NCI-H2196 treated with DMSO at 0.1 percent for 48 hours (cell line): Measurements from ENCODE around the gene ECT2L.

Experiments
- DNase-seq: peaks from one replicate; lab custom pipeline; 2025; ENCODE audit not compliant: unreplicated experiment; lab: John Stamatoyannopoulos, UW

The ECT2L gene

GRCh38 chr6:138856654-138857053, 60.8 kb downstream of the ECT2L start:
- DNase-seq, result no peak

DNA sequence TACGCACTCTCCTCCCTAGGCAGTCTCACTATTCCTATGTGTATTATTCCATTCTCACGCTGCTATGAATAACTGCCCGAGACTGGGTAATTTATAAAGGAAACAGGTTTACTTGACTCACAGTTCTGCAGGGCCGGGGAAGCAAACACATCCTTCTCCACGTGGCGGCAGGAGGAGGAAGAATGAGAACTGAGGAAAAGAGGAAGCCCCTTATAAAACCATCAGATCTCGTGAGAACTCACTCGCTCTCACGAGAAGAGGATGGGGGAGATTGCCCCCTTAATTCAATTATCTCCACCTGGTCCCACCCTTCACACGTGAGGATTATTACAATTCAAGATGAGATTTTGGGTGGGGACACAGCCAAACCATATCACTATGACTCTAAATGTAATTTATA, 61.9 kb downstream of the ECT2L start:
- no peak for DNase-seq

DNA sequence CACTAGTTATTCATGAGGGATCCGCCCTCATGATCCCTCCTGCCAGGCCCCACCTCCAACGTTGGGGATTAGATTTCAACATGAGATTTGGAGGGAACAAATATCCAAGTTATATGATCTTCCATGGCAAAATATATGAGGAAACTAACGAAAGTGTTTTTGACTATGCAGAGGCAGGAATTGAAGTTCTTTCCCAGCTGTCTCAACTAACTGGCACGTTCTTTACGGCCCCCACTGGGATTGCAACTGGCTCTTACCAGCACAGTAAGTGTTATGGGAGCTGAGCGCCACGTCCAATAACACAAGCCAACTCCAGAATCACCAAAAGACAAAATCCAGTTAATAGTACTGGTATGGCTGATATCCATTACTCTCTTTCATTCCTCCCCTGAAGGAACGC, 66.6 kb downstream of the ECT2L start:
- no peak for DNase-seq

- DNase-seq, result no peak
Observed at GRCh38 chr6:138863321-138863720, 67.4 kb downstream of the ECT2L start.

DNA sequence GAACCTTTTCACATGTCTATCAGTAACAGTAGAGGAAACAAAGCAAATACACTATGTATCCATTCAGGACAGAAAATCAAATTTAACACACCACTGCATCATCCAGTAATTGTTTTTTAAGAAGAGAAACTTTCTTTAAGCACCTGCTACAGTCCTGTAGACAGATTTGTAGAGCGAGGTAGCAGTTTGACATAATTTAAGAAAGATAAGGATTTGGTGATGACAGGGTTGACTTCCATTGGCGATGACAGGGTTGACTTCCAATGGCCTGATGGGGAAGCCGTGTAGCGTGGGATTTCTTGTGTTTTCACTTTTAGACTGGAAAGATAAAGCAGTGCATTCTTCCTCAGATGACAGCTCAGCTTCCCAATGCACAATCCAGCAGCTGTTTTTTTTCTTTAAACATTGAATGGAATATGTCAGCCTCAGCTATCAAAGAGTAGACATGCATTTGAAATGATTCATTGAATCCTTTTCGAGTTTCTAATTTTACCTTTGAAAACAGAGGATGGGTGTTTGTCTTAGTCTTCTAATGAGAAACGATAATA, 68.5 kb downstream of the ECT2L start:
- no peak for DNase-seq

DNA sequence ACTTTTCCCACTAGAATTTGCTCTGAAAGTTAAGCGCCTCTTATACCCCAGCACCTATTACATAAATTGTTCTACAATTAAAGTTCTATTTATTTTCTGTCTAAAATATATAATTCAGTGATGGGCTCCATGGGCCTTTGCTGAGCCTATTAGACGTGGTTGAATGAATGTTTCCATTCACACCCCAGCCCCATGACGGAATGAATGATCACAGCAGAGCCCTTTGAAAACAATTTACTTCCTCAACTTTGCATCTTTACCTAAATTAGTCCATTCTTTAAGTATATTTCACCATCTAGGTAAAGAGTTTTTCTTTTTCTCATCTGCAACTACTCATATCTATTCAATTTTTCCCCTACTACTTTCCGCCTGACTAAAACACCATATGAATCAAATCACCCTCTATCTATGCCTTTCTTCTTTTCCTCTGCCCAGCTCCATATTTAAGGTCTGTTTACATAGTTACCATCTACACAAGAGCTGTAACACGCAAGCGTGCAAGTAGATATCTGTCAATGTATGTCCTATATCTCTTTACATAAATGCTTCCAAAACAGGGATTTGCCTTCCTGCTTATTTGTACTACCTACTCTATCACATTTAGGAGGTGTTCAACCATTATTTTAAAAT, 69.7 kb downstream of the ECT2L start:
- DNase-seq, result no peak

DNA sequence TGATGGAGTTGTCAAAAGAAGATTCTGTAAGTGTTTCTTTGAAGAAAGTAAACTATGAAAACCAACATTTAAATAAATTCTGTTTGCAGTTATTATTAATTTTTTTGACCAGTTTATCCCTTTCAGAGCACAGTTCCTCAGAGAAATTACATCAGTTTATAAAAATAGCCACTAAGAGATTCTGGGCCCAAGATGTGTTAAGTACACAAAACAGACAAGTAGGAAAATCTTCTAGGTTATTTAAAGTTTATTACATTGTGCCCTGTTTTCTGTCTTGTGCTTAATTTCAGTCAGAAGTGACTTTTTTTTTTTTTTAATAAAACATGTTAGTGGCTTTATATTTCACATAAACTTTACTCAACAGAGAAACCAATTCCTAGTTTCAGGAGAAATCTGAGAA, 72.3 kb downstream of the ECT2L start:
- no peak for DNase-seq

DNA sequence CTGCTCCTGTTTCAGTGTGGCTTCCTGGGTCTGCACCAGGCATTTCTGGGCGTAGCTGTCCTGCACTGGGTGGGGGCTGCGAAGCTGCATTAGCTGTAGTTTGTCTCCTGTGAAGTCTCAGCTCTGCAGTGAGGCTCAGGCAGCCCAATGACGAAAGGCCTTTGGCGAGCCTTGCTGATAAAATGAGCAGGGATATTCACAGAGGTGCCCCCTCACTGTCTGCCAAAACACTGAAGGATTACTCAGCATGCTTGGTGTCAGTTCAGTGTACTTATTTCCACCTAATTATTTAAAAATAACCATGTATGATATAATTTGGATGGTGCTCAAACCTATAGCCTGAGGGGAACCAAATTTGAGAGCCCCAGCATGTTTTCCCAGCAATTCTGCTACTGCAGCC, 73.5 kb downstream of the ECT2L start:
- no peak for DNase-seq

- no peak for DNase-seq
Observed at GRCh38 chr6:138873191-138873590, 77.3 kb downstream of the ECT2L start.

DNA sequence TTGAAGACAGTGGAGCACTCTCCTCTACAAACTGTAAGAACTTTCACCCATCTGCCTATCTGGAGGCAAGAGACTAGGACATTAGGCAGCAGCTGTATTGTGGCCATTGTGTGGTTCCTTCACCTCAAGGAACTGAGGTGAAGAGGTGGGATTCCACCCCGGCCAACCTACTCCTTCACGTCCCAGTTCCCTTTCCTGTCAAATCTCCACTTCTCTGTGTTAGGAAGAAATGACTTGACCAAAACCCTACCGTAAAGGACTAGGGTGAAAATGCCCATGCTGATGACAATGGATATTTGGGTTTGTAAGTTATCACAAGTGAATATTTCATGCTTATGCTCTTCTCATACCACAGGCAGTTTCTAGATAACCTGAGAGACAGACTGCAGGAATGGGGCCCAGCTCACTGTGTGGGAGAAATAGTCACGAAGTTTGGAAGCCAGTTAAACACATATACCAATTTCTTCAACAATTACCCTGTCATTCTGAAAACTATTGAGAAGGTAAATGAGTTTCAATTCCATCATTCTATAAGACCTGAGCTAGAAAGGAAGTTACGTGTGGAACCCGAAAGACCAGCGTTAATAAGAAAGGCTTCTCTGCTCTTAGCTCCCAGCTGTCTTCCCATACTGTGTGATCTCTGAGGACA, 86.6 kb downstream of the ECT2L start:
- DNase-seq, result no peak

GRCh38 chr6:138885156-138885819, 89.4 kb downstream of the ECT2L start:
- no peak for DNase-seq

GRCh38 chr6:138891255-138891986, 95.5 kb downstream of the ECT2L start:
- no peak for DNase-seq

DNA sequence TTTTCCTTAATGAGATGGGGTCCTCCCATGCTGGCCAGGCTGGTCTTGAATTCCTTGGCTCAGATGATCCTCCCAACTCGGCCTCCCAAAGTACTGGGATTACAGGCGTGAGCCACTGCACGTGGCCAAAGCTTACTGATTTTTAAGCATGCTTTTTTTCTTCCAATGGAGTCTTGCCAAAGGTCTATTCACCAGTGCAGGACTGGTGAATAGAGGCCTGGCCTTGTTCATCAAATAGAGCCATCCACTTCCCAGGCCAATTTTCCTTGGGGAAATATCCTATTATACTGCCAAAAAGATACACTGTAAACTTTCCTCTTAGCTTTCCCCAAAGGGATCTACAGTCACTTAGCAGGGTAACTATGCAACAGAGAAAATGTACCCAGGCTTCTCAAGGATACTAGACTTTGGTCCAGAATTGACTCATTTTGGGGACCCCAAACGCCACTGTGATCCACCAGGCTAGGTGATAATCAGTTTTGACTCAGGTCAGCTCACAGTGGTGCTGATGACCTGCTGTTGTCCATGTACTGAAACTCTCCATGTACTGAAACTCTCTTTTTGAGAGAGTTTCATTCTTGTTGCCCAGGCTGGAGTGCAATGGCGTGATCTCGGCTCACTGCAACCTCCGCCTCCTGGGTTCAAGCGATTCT, 100.3 kb downstream of the ECT2L start:
- no peak for DNase-seq

DNA sequence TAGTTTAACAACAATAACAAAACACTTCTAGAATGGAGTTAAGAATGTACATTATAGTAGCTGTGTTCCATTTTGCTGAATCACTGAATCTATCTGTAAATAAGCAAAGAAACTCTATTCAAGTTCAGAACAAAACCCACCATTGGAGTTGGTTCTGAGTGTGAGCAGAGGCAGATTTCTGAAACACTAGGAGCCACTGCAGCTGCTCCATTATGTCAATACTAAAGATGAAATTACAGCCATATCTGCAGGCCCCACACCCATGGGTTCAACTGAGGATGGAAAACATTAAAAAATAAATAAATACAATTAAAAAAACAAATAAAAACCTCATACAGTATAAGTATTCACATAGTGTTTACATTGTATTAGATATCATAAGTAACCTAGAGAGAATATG, 101.1 kb downstream of the ECT2L start:
- no peak for DNase-seq

- DNase-seq, result no peak
Observed at GRCh38 chr6:138907167-138907566, 111.3 kb downstream of the ECT2L start.

GRCh38 chr6:138909511-138909910, 113.6 kb downstream of the ECT2L start:
- no peak for DNase-seq

GRCh38 chr6:138909975-138910374, 114.1 kb downstream of the ECT2L start:
- no peak for DNase-seq

GRCh38 chr6:138912308-138912707, 116.4 kb downstream of the ECT2L start:
- DNase-seq, result no peak

DNA sequence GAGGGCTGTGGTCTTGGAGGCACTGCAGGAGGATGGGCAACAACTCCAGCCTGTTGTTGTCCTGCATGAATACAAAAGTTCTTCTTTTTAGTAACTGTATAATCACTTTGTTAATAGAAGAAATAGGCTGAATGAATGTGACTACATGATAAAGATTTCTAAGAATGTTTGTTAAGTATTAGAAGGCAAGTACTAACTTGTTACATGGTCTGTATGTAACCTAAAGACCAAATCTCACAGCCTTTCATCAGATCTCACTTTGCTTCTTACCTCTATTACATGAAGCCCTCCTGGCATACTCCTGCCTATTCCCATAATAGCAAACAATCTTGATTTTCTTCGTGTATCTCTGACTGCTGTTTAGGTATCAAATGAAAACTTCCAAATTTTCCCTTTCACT, 118.8 kb downstream of the ECT2L start:
- DNase-seq, result no peak

DNA sequence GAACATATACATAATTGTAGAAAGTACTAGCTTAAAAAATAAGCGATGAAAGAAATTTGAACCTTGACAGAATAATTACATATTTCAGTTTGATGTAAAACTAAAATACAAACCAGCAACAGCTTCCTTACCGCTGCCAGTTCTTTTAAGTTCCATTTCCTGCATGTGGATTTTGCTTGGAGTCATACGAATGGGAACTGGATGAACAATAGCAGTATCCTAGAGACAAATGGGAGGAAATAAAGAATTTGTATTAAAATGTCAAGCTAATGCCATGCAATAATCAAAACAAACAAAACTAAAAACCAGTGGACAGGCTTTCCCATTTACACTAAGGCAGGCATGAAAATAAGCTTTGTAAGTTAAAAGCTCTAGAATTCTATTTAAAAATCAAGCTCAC, 125.0 kb downstream of the ECT2L start:
- DNase-seq, result no peak

- no peak for DNase-seq
Observed at GRCh38 chr6:138923561-138923960, 127.7 kb downstream of the ECT2L start.
